CD4-positive, alpha-beta T cell (primary cell): ENCODE measurements around the gene C2orf76. TPM values are rescaled to one million over a fixed set of nuclear protein-coding genes. Genes with fewer than 3 reads are reported as not detected.

ENCODE experiments used
- ATAC-seq: fragments of 200-7000 bp; cut with Tn5 transposase; one replicate; pipeline ENCODE4 v1.10.0; 2022; ENCODE audit warnings: mild to moderate bottlenecking; ENCODE audit not compliant: poor library complexity
- CTCF ChIA-PET: fragments of 350-600 bp; sonication (Branson Sonifier 250); formaldehyde crosslinking; loops from one replicate; lab custom pipeline; 2021; ENCODE audit warnings: antibody characterized with exemption, inconsistent platforms; lab: Charles Lee
- POLR2A ChIA-PET: fragments of 350-600 bp; sonication (Branson Sonifier 250); formaldehyde crosslinking; loops from one replicate; lab custom pipeline; 2021; ENCODE audit warnings: antibody characterized with exemption, inconsistent platforms; lab: Charles Lee
- DNase-seq, 14 experiments: peaks; one replicate each; pipeline ENCODE4 v3.0.0-alpha.2; 2013 to 2020; ENCODE audit warnings: mixed read lengths in 2 of 14
- H3K27ac ChIP-seq, 2 donors: one replicate each; pipeline versions ENCODE4 v1.5.1 to v1.7.0; 2013; ENCODE audit warnings: low read length in 2 of 2, low read depth in 1 of 2, mild to moderate bottlenecking in 1 of 2
- H3K27me3 ChIP-seq, 2 experiments: 1 replicate in 1 of 2; 2 replicates in 1 of 2; pipeline versions ENCODE4 v1.6.1 to v1.7.0; 2013; ENCODE audit warnings: low read length in 2 of 2, control low read depth in 1 of 2, mild to moderate bottlenecking in 1 of 2, moderate library complexity in 1 of 2; ENCODE audit not compliant: insufficient read depth in 2 of 2, control insufficient read depth in 1 of 2
- H3K36me3 ChIP-seq: one replicate; pipeline ENCODE4 v1.6.1; 2013; ENCODE audit warnings: low read length, control low read depth; ENCODE audit not compliant: insufficient read depth
- H3K4me1 ChIP-seq: one replicate; pipeline ENCODE4 v1.6.1; 2013; ENCODE audit warnings: low read length, control low read depth; ENCODE audit not compliant: insufficient read depth
- H3K4me3 ChIP-seq: one replicate; pipeline ENCODE4 v1.5.1; 2013; ENCODE audit warnings: mild to moderate bottlenecking, low read length, moderate library complexity
- H3K9me3 ChIP-seq, 2 experiments: 1 replicate in 1 of 2; 2 replicates in 1 of 2; pipeline versions ENCODE4 v1.6.1 to v1.7.0; 2013; ENCODE audit warnings: low read length in 2 of 2, mild to moderate bottlenecking in 2 of 2, control low read depth in 1 of 2, moderate library complexity in 1 of 2; ENCODE audit not compliant: control insufficient read depth in 1 of 2, insufficient read depth in 1 of 2
- H3K27ac Mint-ChIP-seq: one replicate; pipeline ENCODE4 v1.8.0; 2020; ENCODE audit warnings: mixed read lengths
- H3K27me3 Mint-ChIP-seq: one replicate; pipeline ENCODE4 v1.8.0; 2021; ENCODE audit warnings: mixed read lengths
- H3K36me3 Mint-ChIP-seq: one replicate; pipeline ENCODE4 v1.8.0; 2021; ENCODE audit warnings: low read depth, mixed read lengths
- H3K4me1 Mint-ChIP-seq: one replicate; pipeline ENCODE4 v1.8.0; 2021; ENCODE audit warnings: low read depth, mixed read lengths
- H3K4me3 Mint-ChIP-seq: one replicate; pipeline ENCODE4 v1.8.0; 2020; ENCODE audit warnings: mild to moderate bottlenecking, mixed read lengths
- H3K9me3 Mint-ChIP-seq: one replicate; pipeline ENCODE4 v1.8.0; 2020; ENCODE audit warnings: mixed read lengths
- CTCF ChIP-seq: fragments of 200-600 bp; IDR thresholded peaks from one replicate; pipeline ENCODE4 v1.8.0; 2022; ENCODE audit warnings: antibody characterized with exemption, mild to moderate bottlenecking
- intact Hi-C, 2 experiments: fragments of 100-400 bp; cut with DNase I in 1 of 2; cut with micrococcal nuclease in 1 of 2; formaldehyde crosslinking; loops; one replicate each; pipeline versions ENCODE4 v1.15.1 to v1.9.0; 2023 to 2025; cut with DNase I, micrococcal nuclease
- total RNA-seq, 174 experiments: library from RNA in 2 of 174; stranded (reverse) in 2 of 174; gene quantifications; one replicate each; pipeline ENCODE4 v1.2.3 and lab custom pipeline; 2021 to 2026

C2orf76 gene
- total RNA-seq, 2 experiments from 2014 or later: 2.8 to 4.5 TPM

GRCh38 chr2:119349289-119349688 is 17.3 kb downstream of the C2orf76 start:
- H3K4me3 Mint-ChIP-seq: no peak overlapping the region
- no peak for TF ChIP-seq CTCF
- intact Hi-C loops: no loop called here
- no peaks in the 10 kb centered on the region for H3K4me1 Mint-ChIP-seq
- ChIA-PET CTCF (interaction anchor here (1.0 kb wide), 1 partner anchor 10 kb away, joined by 3 read pairs; no protein-coding TSS in a partner anchor), POLR2A (no interaction called here)
- Histone ChIP-seq H3K27me3 (no peaks in the 10 kb centered on the region), H3K4me1 (no peaks in the 10 kb centered on the region), H3K27ac (no peak overlapping the region), H3K36me3 (no peaks in the 10 kb centered on the region), H3K4me3 (no peak overlapping the region), H3K9me3 (no peaks in the 10 kb centered on the region)
- no peaks in the 10 kb centered on the region for H3K9me3 Mint-ChIP-seq
- no peaks in the 10 kb centered on the region for H3K36me3 Mint-ChIP-seq
- no peaks in the 10 kb centered on the region for H3K27me3 Mint-ChIP-seq
- DNase-seq (no peak), ATAC-seq (no peak)
- H3K27ac Mint-ChIP-seq: no peak overlapping the region

GRCh38 chr2:119341684-119342083 is 24.9 kb downstream of the C2orf76 start:
- Mint-ChIP-seq H3K4me3 (no peak overlapping the region), H3K36me3 (no peaks in the 10 kb centered on the region), H3K4me1 (peaks cover 15% of the 10 kb centered on the region), H3K27ac (no peak overlapping the region), H3K27me3 (no peaks in the 10 kb centered on the region), H3K9me3 (no peaks in the 10 kb centered on the region)
- peaks cover 9% of the 10 kb centered on the region for H3K4me1 ChIP-seq
- H3K27ac ChIP-seq: no peak overlapping the region
- ChIA-PET POLR2A (no interaction called here), CTCF (no interaction called here)
- H3K9me3 ChIP-seq: no peaks in the 10 kb centered on the region
- no peak for ATAC-seq
- DNase-seq: no peak
- H3K27me3 ChIP-seq: no peaks in the 10 kb centered on the region
- intact Hi-C loops: no loop called here
- TF ChIP-seq CTCF: no peak
- no peak overlapping the region for H3K4me3 ChIP-seq
- H3K36me3 ChIP-seq: no peaks in the 10 kb centered on the region

GRCh38 chr2:119339562-119339923 is 27.1 kb downstream of the C2orf76 start:
- POLR2A ChIA-PET: interaction anchor here (0.9 to 1.4 kb wide), 3 partner anchors 24 to 27 kb away, joined by 3 to 6 read pairs (median 3); partner anchors contain the start of genes C2orf76 and DBI
- CTCF ChIA-PET: no interaction called here
- peaks cover 12% of the 10 kb centered on the region for H3K36me3 Mint-ChIP-seq
- intact Hi-C loops: no loop called here
- ATAC-seq (no peak), DNase-seq (no peak)
- TF ChIP-seq CTCF: no peak
- no peak overlapping the region for H3K4me3 Mint-ChIP-seq
- Histone ChIP-seq H3K9me3 (no peaks in the 10 kb centered on the region), H3K4me3 (no peak overlapping the region), H3K36me3 (no peaks in the 10 kb centered on the region), H3K4me1 (peaks cover 9% of the 10 kb centered on the region), H3K27me3 (no peaks in the 10 kb centered on the region), H3K27ac (no peak overlapping the region)
- H3K27ac Mint-ChIP-seq: peak overlapping the region; percentile 59
- peaks cover 15% of the 10 kb centered on the region for H3K4me1 Mint-ChIP-seq
- H3K9me3 Mint-ChIP-seq: no peaks in the 10 kb centered on the region
- H3K27me3 Mint-ChIP-seq: no peaks in the 10 kb centered on the region
